Mesendoderm (in vitro differentiated cells): ENCODE measurements around the gene TBX10. TPM values are rescaled to one million over a fixed set of nuclear protein-coding genes. Genes with fewer than 3 reads are reported as not detected.

Experiments used
- small RNA-seq: library from polyadenylated mRNA; stranded (forward); fragments of <200 nt; extraction: miRNeasy Mini kit (QIAGEN cat#:217004); gene quantifications from one replicate; pipeline ENCODE3, GENCODE V24; 2013; ENCODE audit not compliant: insufficient read depth

Gene TBX10

Small RNA genes lying within 50 kb of the gene (small RNA-seq; reads per million reads assigned to genes)
- gene AP003385.3: not detected
- 0.54 reads per million for gene RPL37P2
